HEK293 (cell line): ENCODE results near the gene DNMBP.

Experiments used
- CTCF ChIA-PET: fragments of 350-600 bp; formaldehyde crosslinking; extraction: SDS; loops from one replicate; lab custom pipeline; 2021; ENCODE audit warnings: antibody characterized with exemption; lab: Yijun Ruan, JAX
- POLR2A ChIA-PET: fragments of 300-600 bp; formaldehyde crosslinking; extraction: SDS; loops from one replicate; lab custom pipeline; 2020; ENCODE audit warnings: antibody characterized with exemption, inconsistent platforms; lab: Yijun Ruan, JAX
- H3K27ac ChIP-seq: fragments of 200-500 bp; sonication (Bioruptor generic); 2 replicates; pipeline ENCODE4 v1.5.1; 2014; ENCODE audit warnings: low read depth, low read length, control low read depth, inconsistent platforms; ENCODE audit errors: extremely low read depth
- H3K36me3 ChIP-seq, 2 experiments: fragments of 200-500 bp in 1 of 2; sonication (Bioruptor generic) in 1 of 2; 1 replicate in 1 of 2; 2 replicates in 1 of 2; pipeline ENCODE4 v1.5.1; 2014 to 2017; ENCODE audit warnings: inconsistent platforms in 2 of 2, low read length in 2 of 2; ENCODE audit not compliant: control insufficient read depth in 2 of 2, insufficient read depth in 1 of 2
- H3K4me1 ChIP-seq: fragments of 200-500 bp; sonication (Bioruptor generic); 2 replicates; pipeline ENCODE4 v1.5.1; 2014; ENCODE audit warnings: mild to moderate bottlenecking, low read length, inconsistent platforms; ENCODE audit not compliant: control insufficient read depth, insufficient read depth
- H3K4me3 ChIP-seq: 2 replicates; pipeline ENCODE4 v1.5.1; 2011; ENCODE audit warnings: low read depth, mild to moderate bottlenecking, control low read depth, low read length, moderate library complexity
- H3K9me3 ChIP-seq: fragments of 200-500 bp; sonication (Bioruptor generic); 2 replicates; pipeline ENCODE4 v1.5.1; 2014; ENCODE audit warnings: low read depth, low read length, inconsistent platforms; ENCODE audit not compliant: control insufficient read depth, insufficient read depth
- HOXC10 ChIP-seq: sonication (generic); formaldehyde crosslinking; IDR thresholded peaks from 2 replicates; pipeline ENCODE4 v1.8.1; 2023; ENCODE audit warnings: mild to moderate bottlenecking, missing genetic modification reagents
- PRDM2 ChIP-seq: fragments of 450-650 bp; formaldehyde crosslinking; IDR thresholded peaks from 2 replicates; pipeline ENCODE4 v1.5.1; 2016; ENCODE audit warnings: missing biosample characterization, missing genetic modification characterization, borderline replicate concordance
- RBAK ChIP-seq: fragments of 450-650 bp; formaldehyde crosslinking; IDR thresholded peaks from 2 replicates; pipeline ENCODE4 v1.5.1; 2016; ENCODE audit warnings: missing biosample characterization, missing genetic modification characterization
- ZBTB26 ChIP-seq: fragments of 450-650 bp; formaldehyde crosslinking; optimal IDR thresholded peaks from 2 replicates; pipeline ENCODE3; 2016; ENCODE audit warnings: missing biosample characterization, mild to moderate bottlenecking, missing genetic modification characterization
- ZNF175 ChIP-seq: fragments of 450-650 bp; formaldehyde crosslinking; IDR thresholded peaks from 2 replicates; pipeline ENCODE4 v1.5.1; 2016; ENCODE audit warnings: missing biosample characterization, missing genetic modification characterization
- ZNF214 ChIP-seq: fragments of 450-650 bp; formaldehyde crosslinking; IDR thresholded peaks from 2 replicates; pipeline ENCODE4 v1.5.1; 2017; ENCODE audit warnings: missing biosample characterization, mild to moderate bottlenecking, missing genetic modification characterization, borderline replicate concordance
- ZNF335 ChIP-seq: fragments of 450-650 bp; formaldehyde crosslinking; conservative IDR thresholded peaks from 2 replicates; pipeline ENCODE4 v1.5.1; 2016; ENCODE audit warnings: missing biosample characterization, missing genetic modification characterization
- ZNF341 ChIP-seq: fragments of 450-650 bp; formaldehyde crosslinking; IDR thresholded peaks from 2 replicates; pipeline ENCODE4; 2016; ENCODE audit warnings: low read depth, missing biosample characterization, missing genetic modification characterization
- ZNF354C ChIP-seq: fragments of 450-650 bp; formaldehyde crosslinking; IDR thresholded peaks from 2 replicates; pipeline ENCODE4 v1.5.1; 2016; ENCODE audit warnings: missing biosample characterization, missing genetic modification characterization, low read depth, borderline replicate concordance
- ZNF404 ChIP-seq: fragments of 450-650 bp; formaldehyde crosslinking; IDR thresholded peaks from 2 replicates; pipeline ENCODE4 v1.5.1; 2017; ENCODE audit warnings: missing biosample characterization, missing genetic modification characterization
- ZNF433 ChIP-seq: fragments of 450-650 bp; formaldehyde crosslinking; IDR thresholded peaks from 2 replicates; pipeline ENCODE4 v1.5.1; 2016; ENCODE audit warnings: missing biosample characterization, missing genetic modification characterization, low read depth
- ZNF529 ChIP-seq: fragments of 450-650 bp; formaldehyde crosslinking; IDR thresholded peaks from 2 replicates; pipeline ENCODE4 v1.5.1; 2017; ENCODE audit warnings: missing genetic modification characterization, missing biosample characterization; ENCODE audit not compliant: insufficient replicate concordance
- ZNF555 ChIP-seq: fragments of 450-650 bp; formaldehyde crosslinking; conservative IDR thresholded peaks from 2 replicates; pipeline ENCODE4 v1.5.1; 2017; ENCODE audit warnings: missing biosample characterization, mild to moderate bottlenecking, missing genetic modification characterization, inconsistent platforms
- ZNF610 ChIP-seq: fragments of 450-650 bp; formaldehyde crosslinking; IDR thresholded peaks from 2 replicates; pipeline ENCODE4 v1.5.1; 2016; ENCODE audit warnings: missing biosample characterization, missing genetic modification characterization, borderline replicate concordance
- ZNF645 ChIP-seq: fragments of 450-650 bp; formaldehyde crosslinking; IDR thresholded peaks from 2 replicates; pipeline ENCODE4; 2016; ENCODE audit warnings: missing biosample characterization, missing genetic modification characterization
- ZNF776 ChIP-seq: fragments of 450-650 bp; formaldehyde crosslinking; IDR thresholded peaks from 2 replicates; pipeline ENCODE4 v1.5.0; 2017; ENCODE audit warnings: missing biosample characterization, missing genetic modification characterization, borderline replicate concordance
- ZSCAN18 ChIP-seq: fragments of 450-650 bp; formaldehyde crosslinking; IDR thresholded peaks from 2 replicates; pipeline ENCODE4 v1.5.1; 2016; ENCODE audit warnings: missing biosample characterization, missing genetic modification characterization
- TF ChIP-seq, protein P1 (sequence below): fragments of 450-650 bp; formaldehyde crosslinking; IDR thresholded peaks from 2 replicates; pipeline ENCODE4 v1.5.0; 2017; ENCODE audit warnings: missing biosample characterization, missing genetic modification characterization, borderline replicate concordance
- TF ChIP-seq, protein P2 (sequence below): fragments of 450-650 bp; formaldehyde crosslinking; IDR thresholded peaks from 2 replicates; pipeline ENCODE4 v1.5.1; 2016; ENCODE audit warnings: missing biosample characterization, missing genetic modification characterization, low read depth

The DNMBP gene

DNA sequence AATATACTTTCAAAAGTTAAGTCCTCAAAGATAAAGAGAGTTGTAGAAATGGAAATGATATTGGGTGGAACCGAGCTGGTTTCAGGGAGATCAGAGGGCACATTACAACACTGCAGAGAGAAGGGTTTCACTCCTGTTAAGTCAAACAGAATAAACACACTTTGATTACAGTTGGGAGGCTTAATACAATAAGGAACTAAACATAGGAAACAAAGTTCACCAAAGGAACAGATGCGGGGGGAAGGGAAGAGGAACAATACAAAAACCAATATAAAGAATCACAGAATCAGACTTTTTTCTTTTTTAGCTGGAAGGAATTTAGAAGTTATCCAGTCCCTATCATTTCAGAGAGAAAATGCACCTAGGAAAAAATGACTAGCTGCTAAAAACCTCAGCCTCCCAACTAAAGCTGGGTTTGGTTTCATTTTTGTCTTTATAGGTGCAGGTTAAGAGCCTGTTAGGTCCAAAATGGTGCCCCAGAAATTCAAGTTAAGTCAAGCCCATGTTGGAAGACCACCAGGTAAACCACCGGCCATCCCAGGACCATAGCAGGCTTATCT lies 81.9 kb downstream of the DNMBP start (continued):
- TF ChIP-seq ZNF610 (tag by site-specific recombination) (no peak), ZNF341 (tag by site-specific recombination) (no peak), ZNF404 (tag by site-specific recombination) (no peak), ZBTB26 (no peak), ZNF529 (tag by site-specific recombination) (no peak), ZNF335 (tag by site-specific recombination) (no peak), RBAK (tag by site-specific recombination) (no peak), ZNF214 (tag by site-specific recombination) (no peak)
- TF ChIP-seq, protein P1, sequence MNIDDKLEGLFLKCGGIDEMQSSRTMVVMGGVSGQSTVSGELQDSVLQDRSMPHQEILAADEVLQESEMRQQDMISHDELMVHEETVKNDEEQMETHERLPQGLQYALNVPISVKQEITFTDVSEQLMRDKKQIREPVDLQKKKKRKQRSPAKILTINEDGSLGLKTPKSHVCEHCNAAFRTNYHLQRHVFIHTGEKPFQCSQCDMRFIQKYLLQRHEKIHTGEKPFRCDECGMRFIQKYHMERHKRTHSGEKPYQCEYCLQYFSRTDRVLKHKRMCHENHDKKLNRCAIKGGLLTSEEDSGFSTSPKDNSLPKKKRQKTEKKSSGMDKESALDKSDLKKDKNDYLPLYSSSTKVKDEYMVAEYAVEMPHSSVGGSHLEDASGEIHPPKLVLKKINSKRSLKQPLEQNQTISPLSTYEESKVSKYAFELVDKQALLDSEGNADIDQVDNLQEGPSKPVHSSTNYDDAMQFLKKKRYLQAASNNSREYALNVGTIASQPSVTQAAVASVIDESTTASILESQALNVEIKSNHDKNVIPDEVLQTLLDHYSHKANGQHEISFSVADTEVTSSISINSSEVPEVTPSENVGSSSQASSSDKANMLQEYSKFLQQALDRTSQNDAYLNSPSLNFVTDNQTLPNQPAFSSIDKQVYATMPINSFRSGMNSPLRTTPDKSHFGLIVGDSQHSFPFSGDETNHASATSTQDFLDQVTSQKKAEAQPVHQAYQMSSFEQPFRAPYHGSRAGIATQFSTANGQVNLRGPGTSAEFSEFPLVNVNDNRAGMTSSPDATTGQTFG, result no peak

- Histone ChIP-seq H3K4me1 (peaks cover 16% of the 10 kb centered on the region), H3K9me3 (no peaks in the 10 kb centered on the region), H3K27ac (no peak overlapping the region), H3K36me3 (no peaks in the 10 kb centered on the region), H3K4me3 (no peak overlapping the region)
- ChIA-PET CTCF (interaction anchor here (1.0 to 1.4 kb wide), 4 partner anchors 19 to 118 kb away, joined by 3 to 5 read pairs (median 4); partner anchors contain the start of gene DNMBP), POLR2A (interaction anchor here (0.5 kb wide), 1 partner anchor 108 kb away, joined by 4 read pairs; no protein-coding TSS in a partner anchor)
- TF ChIP-seq ZNF433 (tag by site-specific recombination) (no peak), ZNF404 (tag by site-specific recombination) (no peak), ZNF555 (tag by site-specific recombination) (no peak), PRDM2 (tag by site-specific recombination) (no peak), ZSCAN18 (no peak), ZNF175 (no peak), ZNF776 (tag by site-specific recombination) (no peak), ZNF645 (tag by site-specific recombination) (no peak), HOXC10 (CRISPR knock-in tag) (no peak), ZNF354C (tag by site-specific recombination) (no peak)
- TF ChIP-seq, protein P2, sequence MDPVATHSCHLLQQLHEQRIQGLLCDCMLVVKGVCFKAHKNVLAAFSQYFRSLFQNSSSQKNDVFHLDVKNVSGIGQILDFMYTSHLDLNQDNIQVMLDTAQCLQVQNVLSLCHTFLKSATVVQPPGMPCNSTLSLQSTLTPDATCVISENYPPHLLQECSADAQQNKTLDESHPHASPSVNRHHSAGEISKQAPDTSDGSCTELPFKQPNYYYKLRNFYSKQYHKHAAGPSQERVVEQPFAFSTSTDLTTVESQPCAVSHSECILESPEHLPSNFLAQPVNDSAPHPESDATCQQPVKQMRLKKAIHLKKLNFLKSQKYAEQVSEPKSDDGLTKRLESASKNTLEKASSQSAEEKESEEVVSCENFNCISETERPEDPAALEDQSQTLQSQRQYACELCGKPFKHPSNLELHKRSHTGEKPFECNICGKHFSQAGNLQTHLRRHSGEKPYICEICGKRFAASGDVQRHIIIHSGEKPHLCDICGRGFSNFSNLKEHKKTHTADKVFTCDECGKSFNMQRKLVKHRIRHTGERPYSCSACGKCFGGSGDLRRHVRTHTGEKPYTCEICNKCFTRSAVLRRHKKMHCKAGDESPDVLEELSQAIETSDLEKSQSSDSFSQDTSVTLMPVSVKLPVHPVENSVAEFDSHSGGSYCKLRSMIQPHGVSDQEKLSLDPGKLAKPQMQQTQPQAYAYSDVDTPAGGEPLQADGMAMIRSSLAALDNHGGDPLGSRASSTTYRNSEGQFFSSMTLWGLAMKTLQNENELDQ (tag by site-specific recombination), result no peak
Measured at GRCh38 chr10:99926925-99927720, 82.6 kb downstream of the DNMBP start.
